ENCODE results near the gene KLHL26. TPM values are rescaled to one million over a fixed set of nuclear protein-coding genes. Genes with fewer than 3 reads are reported as not detected.
A peak's percentile ranks its signal among the peaks of the same experiment; 100 is the strongest.

The KLHL26 gene
- total and polyA plus RNA-seq, 2 of the 13 experiments (the other 11 are each of a cell fraction or from before 2014, with no cell fraction given), result 1.5 to 1.7 TPM

DNA sequence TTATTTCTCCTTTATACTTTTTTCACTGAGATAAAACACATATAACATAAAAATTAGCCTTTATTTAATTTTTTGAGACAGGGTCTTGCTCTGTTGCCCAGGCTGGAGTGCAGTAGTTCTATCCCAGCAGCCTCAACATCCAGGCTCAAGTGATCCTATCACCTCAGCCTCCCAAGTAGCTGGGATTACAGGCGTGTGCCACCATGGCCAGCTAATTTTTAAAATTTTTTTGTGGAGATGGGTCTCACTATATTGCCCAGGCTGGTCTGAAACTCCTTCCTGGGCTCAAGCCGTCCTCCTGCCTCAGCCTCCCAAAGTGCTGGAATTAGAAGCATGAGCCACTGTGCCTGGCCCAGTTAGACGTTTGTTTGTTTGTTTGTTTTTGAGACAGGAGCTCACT lies 75.1 kb downstream of the KLHL26 start:
- no peaks in the 10 kb centered on the region for H3K27me3 ChIP-seq (ENCODE audit: control insufficient read depth in 1 of 2, insufficient read depth in 2 of 2, low read length in 2 of 2)
- 79% methylated on average over 3 of the region's 3 CpGs for WGBS (ENCODE audit: low lambda C conversion rate)
- H3K4me1 ChIP-seq (ENCODE audit: insufficient read depth, low read length), result peaks cover 45% of the 10 kb centered on the region
- no peak overlapping the region for H3K27ac ChIP-seq (ENCODE audit: extremely low read length, insufficient read depth, low read length)
- intact Hi-C loops (cut with micrococcal nuclease; ENCODE audit: unreplicated experiment) (no loop called here), in situ Hi-C loops (cut with HindIII; ENCODE audit: extremely low pct_ligation_motif_present, low pct_unique_long_range_greater_than_20kb) (no loop called here)
- peak; percentile 59; the same call in 1 of the 2 replicates for TF ChIP-seq ZNF121 (CRISPR knock-in tag; IDR thresholded peaks at IDR 0.05)
- no peak for TF ChIP-seq TBX3 (IDR thresholded peaks at IDR 0.05; ENCODE audit: borderline replicate concordance)
- ChIA-PET POLR2A (no interaction called here), CTCF (ENCODE audit: low intra/inter-chr PET ratio, low total read pairs) (no interaction called here)
- H3K79me2 ChIP-seq (ENCODE audit: insufficient read depth, low read length), result peaks cover 18% of the 10 kb centered on the region
- no peak overlapping the region for H3K4me3 ChIP-seq (replicated peaks in 1 of 3; ENCODE audit: insufficient read depth in 1 of 3, low read depth in 2 of 3, low read length in 3 of 3)
- H3K9ac ChIP-seq (ENCODE audit: insufficient read depth, low read depth, low read length), result no peak overlapping the region
- H4K20me1 ChIP-seq (ENCODE audit: insufficient read depth, low read length), result no peaks in the 10 kb centered on the region
- no peak overlapping the region for H3K4me2 ChIP-seq (ENCODE audit: low read depth, low read length)
- no peak for FAIRE-seq
- H3K9me3 ChIP-seq (ENCODE audit: low read length), result no peaks in the 10 kb centered on the region
- no TSS peak for BruUV-seq (replicated peaks)
- no peak overlapping the region for H2AFZ ChIP-seq (ENCODE audit: low read length)
- H3K36me3 ChIP-seq (replicated peaks in 1 of 2; ENCODE audit: control insufficient read depth in 1 of 2, insufficient read depth in 2 of 2, low read length in 2 of 2), result no peaks in the 10 kb centered on the region
- no peak for ATAC-seq
- no peak for DNase-seq (ENCODE audit: low spot score)

DNA sequence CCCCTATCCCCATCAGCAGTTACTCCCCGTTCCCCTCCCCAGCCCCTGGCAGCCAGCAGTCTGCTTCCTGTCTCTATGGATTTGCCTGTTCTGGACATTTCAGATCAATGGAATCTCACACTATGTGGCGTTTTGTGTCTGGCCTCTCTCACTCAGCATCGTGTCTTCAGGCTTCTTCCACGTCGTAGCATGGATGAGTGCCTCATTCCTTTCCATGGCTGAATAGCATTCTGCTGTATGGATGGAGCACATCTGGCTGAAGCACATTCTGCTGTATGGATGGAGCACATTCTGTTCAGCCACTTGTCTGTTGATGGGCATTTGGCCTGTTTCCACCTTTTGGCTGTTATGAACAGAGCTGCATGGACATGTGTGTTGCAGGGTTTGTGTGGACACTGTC lies 76.2 kb downstream of the KLHL26 start:
- CTCF ChIA-PET (ENCODE audit: low intra/inter-chr PET ratio, low total read pairs), result no interaction called here
- POLR2A ChIA-PET, result interaction anchor here (0.6 to 1.3 kb wide), 5 partner anchors 17 to 147 kb away, joined by 3 to 6 read pairs (median 3); no protein-coding TSS in a partner anchor
- BruUV-seq (replicated peaks), result no TSS peak
- TF ChIP-seq TOE1 (CRISPR knock-in tag; IDR thresholded peaks at IDR 0.05), result no peak
- TF ChIP-seq DMAP1 (CRISPR knock-in tag; IDR thresholded peaks at IDR 0.05), result no peak
- TF ChIP-seq ZNF510 (CRISPR knock-in tag; IDR thresholded peaks at IDR 0.05; ENCODE audit: low read depth), result no peak
- TF ChIP-seq ESRRA (CRISPR knock-in tag; IDR thresholded peaks at IDR 0.05; ENCODE audit: low read depth), result 0 out of 2 replicates have a peak, but pooled peaks have one; percentile 7
- TF ChIP-seq ZNF12 (CRISPR knock-in tag; IDR thresholded peaks at IDR 0.05), result 0 out of 2 replicates have a peak, but pooled peaks have one; percentile 71
- TF ChIP-seq ZNF430 (CRISPR knock-in tag; IDR thresholded peaks at IDR 0.05), result no peak
- no peak for TF ChIP-seq TBL1XR1 (IDR thresholded peaks at IDR 0.05; ENCODE audit: borderline replicate concordance, low read length, partially characterized antibody)
- TF ChIP-seq, protein P1, sequence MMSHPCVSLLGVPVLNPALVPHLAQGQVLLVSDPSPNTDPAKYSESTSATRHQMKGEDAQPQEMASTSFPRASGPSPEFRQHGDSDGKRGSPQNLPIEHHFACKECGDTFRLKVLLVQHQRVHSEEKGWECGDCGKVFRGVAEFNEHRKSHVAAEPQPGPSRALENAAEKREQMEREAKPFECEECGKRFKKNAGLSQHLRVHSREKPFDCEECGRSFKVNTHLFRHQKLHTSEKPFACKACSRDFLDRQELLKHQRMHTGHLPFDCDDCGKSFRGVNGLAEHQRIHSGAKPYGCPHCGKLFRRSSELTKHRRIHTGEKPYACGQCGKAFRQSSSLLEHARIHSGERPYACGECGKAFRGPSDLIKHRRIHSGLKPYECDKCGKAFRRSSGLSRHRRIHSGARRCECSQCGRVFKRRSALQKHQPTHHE (CRISPR knock-in tag; IDR thresholded peaks at IDR 0.05; ENCODE audit: borderline replicate concordance), result no peak
- TF ChIP-seq ZC3H13 (CRISPR knock-in tag; IDR thresholded peaks at IDR 0.05), result no peak
- TF ChIP-seq THYN1 (CRISPR knock-in tag; IDR thresholded peaks at IDR 0.05; ENCODE audit: borderline replicate concordance, low read depth), result no peak
- TF ChIP-seq ZFP36L1 (CRISPR knock-in tag; IDR thresholded peaks at IDR 0.05), result no peak
- no peak for TF ChIP-seq THAP11 (CRISPR knock-in tag; IDR thresholded peaks at IDR 0.05)
- TF ChIP-seq AGO2 (optimal IDR thresholded peaks at IDR 0.05; ENCODE audit: low read depth, low read length), result no peak
- TF ChIP-seq ZNF441 (CRISPR knock-in tag; IDR thresholded peaks at IDR 0.05; ENCODE audit: borderline replicate concordance), result no peak
- no peak for TF ChIP-seq NAIF1 (CRISPR knock-in tag; IDR thresholded peaks at IDR 0.05; ENCODE audit: borderline replicate concordance)
- no peak for TF ChIP-seq POLR2G (IDR thresholded peaks at IDR 0.05; ENCODE audit: low read depth, low read length)

More for the DNA sequence above, 76.2 kb downstream of the KLHL26 start:
- H3K9ac ChIP-seq (ENCODE audit: insufficient read depth, low read depth, low read length), result peak overlapping the region; percentile 36
- peaks cover 56% of the 10 kb centered on the region for H3K4me1 ChIP-seq (ENCODE audit: insufficient read depth, low read length)
- DNase-seq (ENCODE audit: low spot score) (no peak), ATAC-seq (no peak; the same call in 1 of the 3 replicates), FAIRE-seq (no peak)
- no peaks in the 10 kb centered on the region for H3K36me3 ChIP-seq (replicated peaks in 1 of 2; ENCODE audit: control insufficient read depth in 1 of 2, insufficient read depth in 2 of 2, low read length in 2 of 2)
- no peaks in the 10 kb centered on the region for H4K20me1 ChIP-seq (ENCODE audit: insufficient read depth, low read length)
- intact Hi-C loops (cut with micrococcal nuclease; ENCODE audit: unreplicated experiment) (no loop called here), in situ Hi-C loops (cut with HindIII; ENCODE audit: extremely low pct_ligation_motif_present, low pct_unique_long_range_greater_than_20kb) (no loop called here)
- no peaks in the 10 kb centered on the region for H3K9me3 ChIP-seq (ENCODE audit: low read length)
- H3K4me2 ChIP-seq (ENCODE audit: low read depth, low read length), result peak overlapping the region; percentile 66
- H2AFZ ChIP-seq (ENCODE audit: low read length), result no peak overlapping the region
- peak overlapping the region; percentile 61 for H3K27ac ChIP-seq (ENCODE audit: extremely low read length, insufficient read depth, low read length)
- peaks cover 9% of the 10 kb centered on the region for H3K79me2 ChIP-seq (ENCODE audit: insufficient read depth, low read length)
- no peaks in the 10 kb centered on the region for H3K27me3 ChIP-seq (ENCODE audit: control insufficient read depth in 1 of 2, insufficient read depth in 2 of 2, low read length in 2 of 2)
- WGBS (ENCODE audit: low lambda C conversion rate), result 59% methylated on average over 5 of the region's 5 CpGs
- H3K4me3 ChIP-seq (replicated peaks in 1 of 3; ENCODE audit: insufficient read depth in 1 of 3, low read depth in 2 of 3, low read length in 3 of 3), result peak overlapping the region in 1 of 3 experiments; percentile 34; a peak in 2 of 6 replicates
